Measurements from ENCODE around the gene FIBCD1. TPM values are rescaled to one million over a fixed set of nuclear protein-coding genes. Genes with fewer than 3 reads are reported as not detected.

FIBCD1 gene
- total and polyA plus RNA-seq, 4 donors = 1.2 to 8.2 (median 4.8) TPM

- DNase-seq (ENCODE audit: low read depth in 4 of 6, low spot score in 6 of 6) = no peak
- H3K36me3 ChIP-seq (ENCODE audit: control insufficient read depth, insufficient read depth, low read length) = peaks cover 3% of the 10 kb centered on the region
- H3K27ac ChIP-seq (ENCODE audit: low read depth, low read length) = no peak overlapping the region
- no peaks in the 10 kb centered on the region for H3K9me3 ChIP-seq (ENCODE audit: control insufficient read depth, insufficient read depth, low read length)
- H3K4me3 ChIP-seq (ENCODE audit: low read depth, low read length) = no peak overlapping the region
- H3K27me3 ChIP-seq (ENCODE audit: control insufficient read depth, insufficient read depth, low read length) = no peaks in the 10 kb centered on the region
- peaks cover 3% of the 10 kb centered on the region for H3K4me1 ChIP-seq (ENCODE audit: control insufficient read depth, insufficient read depth, low read length)
- WGBS (ENCODE audit: insufficient coverage) = 100% methylated on average over 2 of the region's 5 CpGs
These were observed 35.6 kb upstream of the FIBCD1 start for GRCh38 chr9:130974697-130975096.

GRCh38 chr9:130973686-130974281 lies 34.7 kb upstream of the FIBCD1 start:
- DNase-seq (ENCODE audit: low read depth in 4 of 6, low spot score in 6 of 6) = no peak

GRCh38 chr9:130972957-130973685 lies 34.1 kb upstream of the FIBCD1 start:
- H3K27me3 ChIP-seq (ENCODE audit: control insufficient read depth, insufficient read depth, low read length) = no peaks in the 10 kb centered on the region
- H3K36me3 ChIP-seq (ENCODE audit: control insufficient read depth, insufficient read depth, low read length) = peaks cover 3% of the 10 kb centered on the region
- no peak overlapping the region for H3K4me3 ChIP-seq (ENCODE audit: low read depth, low read length)
- no peak for DNase-seq (ENCODE audit: low read depth in 4 of 6, low spot score in 6 of 6)
- 83% methylated on average over 19 of the region's 19 CpGs for WGBS (ENCODE audit: insufficient coverage)
- H3K27ac ChIP-seq (ENCODE audit: low read depth, low read length) = no peak overlapping the region
- no peaks in the 10 kb centered on the region for H3K9me3 ChIP-seq (ENCODE audit: control insufficient read depth, insufficient read depth, low read length)
- H3K4me1 ChIP-seq (ENCODE audit: control insufficient read depth, insufficient read depth, low read length) = peaks cover 3% of the 10 kb centered on the region

More at GRCh38 chr9:130973686-130974281, 34.7 kb upstream of the FIBCD1 start:
- H3K27ac ChIP-seq (ENCODE audit: low read depth, low read length) = no peak overlapping the region
- H3K36me3 ChIP-seq (ENCODE audit: control insufficient read depth, insufficient read depth, low read length) = peaks cover 3% of the 10 kb centered on the region
- no peaks in the 10 kb centered on the region for H3K27me3 ChIP-seq (ENCODE audit: control insufficient read depth, insufficient read depth, low read length)
- WGBS (ENCODE audit: insufficient coverage) = 63% methylated on average over 17 of the region's 21 CpGs
- peaks cover 3% of the 10 kb centered on the region for H3K4me1 ChIP-seq (ENCODE audit: control insufficient read depth, insufficient read depth, low read length)
- H3K9me3 ChIP-seq (ENCODE audit: control insufficient read depth, insufficient read depth, low read length) = no peaks in the 10 kb centered on the region
- no peak overlapping the region for H3K4me3 ChIP-seq (ENCODE audit: low read depth, low read length)

- Histone ChIP-seq H3K4me1 (ENCODE audit: control insufficient read depth, insufficient read depth, low read length) (peaks cover 3% of the 10 kb centered on the region), H3K36me3 (ENCODE audit: control insufficient read depth, insufficient read depth, low read length) (peaks cover 2% of the 10 kb centered on the region), H3K27ac (ENCODE audit: low read depth, low read length) (no peak overlapping the region), H3K27me3 (ENCODE audit: control insufficient read depth, insufficient read depth, low read length) (no peaks in the 10 kb centered on the region), H3K4me3 (ENCODE audit: low read depth, low read length) (no peak overlapping the region), H3K9me3 (ENCODE audit: control insufficient read depth, insufficient read depth, low read length) (no peaks in the 10 kb centered on the region)
- 63% methylated on average over 5 of the region's 6 CpGs for WGBS (ENCODE audit: insufficient coverage)
- no peak for DNase-seq (ENCODE audit: low read depth in 4 of 6, low spot score in 6 of 6)
These were observed 33.4 kb upstream of the FIBCD1 start for GRCh38 chr9:130972277-130972956.

GRCh38 chr9:130971294-130971849 lies 32.3 kb upstream of the FIBCD1 start:
- no peaks in the 10 kb centered on the region for H3K36me3 ChIP-seq (ENCODE audit: control insufficient read depth, insufficient read depth, low read length)
- 60% methylated on average over 11 of the region's 12 CpGs for WGBS (ENCODE audit: insufficient coverage)
- no peaks in the 10 kb centered on the region for H3K9me3 ChIP-seq (ENCODE audit: control insufficient read depth, insufficient read depth, low read length)
- no peak for DNase-seq (ENCODE audit: low read depth in 4 of 6, low spot score in 6 of 6)
- peaks cover 3% of the 10 kb centered on the region for H3K4me1 ChIP-seq (ENCODE audit: control insufficient read depth, insufficient read depth, low read length)
- H3K27me3 ChIP-seq (ENCODE audit: control insufficient read depth, insufficient read depth, low read length) = no peaks in the 10 kb centered on the region
- no peak overlapping the region for H3K27ac ChIP-seq (ENCODE audit: low read depth, low read length)
- no peak overlapping the region for H3K4me3 ChIP-seq (ENCODE audit: low read depth, low read length)

- WGBS (ENCODE audit: insufficient coverage) = 85% methylated on average over 3 of the region's 3 CpGs
- H3K36me3 ChIP-seq (ENCODE audit: control insufficient read depth, insufficient read depth, low read length) = no peaks in the 10 kb centered on the region
- no peak overlapping the region for H3K27ac ChIP-seq (ENCODE audit: low read depth, low read length)
- no peaks in the 10 kb centered on the region for H3K9me3 ChIP-seq (ENCODE audit: control insufficient read depth, insufficient read depth, low read length)
- H3K4me3 ChIP-seq (ENCODE audit: low read depth, low read length) = no peak overlapping the region
- peaks cover 3% of the 10 kb centered on the region for H3K4me1 ChIP-seq (ENCODE audit: control insufficient read depth, insufficient read depth, low read length)
- DNase-seq (ENCODE audit: low read depth in 4 of 6, low spot score in 6 of 6) = no peak
- no peaks in the 10 kb centered on the region for H3K27me3 ChIP-seq (ENCODE audit: control insufficient read depth, insufficient read depth, low read length)
These were observed 31.8 kb upstream of the FIBCD1 start for GRCh38 chr9:130970855-130971254.

GRCh38 chr9:130970052-130970451 lies 31.0 kb upstream of the FIBCD1 start:
- WGBS (ENCODE audit: insufficient coverage) = 94% methylated on average over 11 of the region's 12 CpGs
- Histone ChIP-seq H3K27ac (ENCODE audit: low read depth, low read length) (no peak overlapping the region), H3K9me3 (ENCODE audit: control insufficient read depth, insufficient read depth, low read length) (no peaks in the 10 kb centered on the region), H3K36me3 (ENCODE audit: control insufficient read depth, insufficient read depth, low read length) (no peaks in the 10 kb centered on the region), H3K4me1 (ENCODE audit: control insufficient read depth, insufficient read depth, low read length) (peaks cover 3% of the 10 kb centered on the region), H3K4me3 (ENCODE audit: low read depth, low read length) (no peak overlapping the region), H3K27me3 (ENCODE audit: control insufficient read depth, insufficient read depth, low read length) (no peaks in the 10 kb centered on the region)
- DNase-seq (ENCODE audit: low read depth in 4 of 6, low spot score in 6 of 6) = no peak

GRCh38 chr9:130965680-130966079 lies 26.6 kb upstream of the FIBCD1 start:
- WGBS (ENCODE audit: insufficient coverage) = 100% methylated on average over 4 of the region's 7 CpGs

GRCh38 chr9:130963916-130964315 lies 24.9 kb upstream of the FIBCD1 start:
- DNase-seq (ENCODE audit: low read depth in 4 of 6, low spot score in 6 of 6) = no peak
- H3K4me1 ChIP-seq (ENCODE audit: control insufficient read depth, insufficient read depth, low read length) = peaks cover 4% of the 10 kb centered on the region
- 100% methylated on average over 2 of the region's 8 CpGs for WGBS (ENCODE audit: insufficient coverage)
- H3K27me3 ChIP-seq (ENCODE audit: control insufficient read depth, insufficient read depth, low read length) = no peaks in the 10 kb centered on the region
- no peaks in the 10 kb centered on the region for H3K36me3 ChIP-seq (ENCODE audit: control insufficient read depth, insufficient read depth, low read length)
- no peak overlapping the region for H3K27ac ChIP-seq (ENCODE audit: low read depth, low read length)
- H3K4me3 ChIP-seq (ENCODE audit: low read depth, low read length) = no peak overlapping the region
- H3K9me3 ChIP-seq (ENCODE audit: control insufficient read depth, insufficient read depth, low read length) = no peaks in the 10 kb centered on the region

More at GRCh38 chr9:130965680-130966079, 26.6 kb upstream of the FIBCD1 start:
- peaks cover 4% of the 10 kb centered on the region for H3K4me1 ChIP-seq (ENCODE audit: control insufficient read depth, insufficient read depth, low read length)
- no peak overlapping the region for H3K27ac ChIP-seq (ENCODE audit: low read depth, low read length)
- no peak overlapping the region for H3K4me3 ChIP-seq (ENCODE audit: low read depth, low read length)
- no peaks in the 10 kb centered on the region for H3K36me3 ChIP-seq (ENCODE audit: control insufficient read depth, insufficient read depth, low read length)
- H3K27me3 ChIP-seq (ENCODE audit: control insufficient read depth, insufficient read depth, low read length) = no peaks in the 10 kb centered on the region
- no peaks in the 10 kb centered on the region for H3K9me3 ChIP-seq (ENCODE audit: control insufficient read depth, insufficient read depth, low read length)
- DNase-seq (ENCODE audit: low read depth in 4 of 6, low spot score in 6 of 6) = no peak

Measured in spinal cord (tissue), 10 donors.